IPS DF 6.9 (cell line): Measurements from ENCODE around the gene ARMC6.
A peak's percentile ranks its signal among the peaks of the same experiment; 100 is the strongest.
"Not testable (repeated sequence)": the region's sequence is repeated elsewhere in the genome, so short reads cannot be mapped to it uniquely, and the experiment has no call there.

Experiments used
- DNase-seq: peaks from one replicate; pipeline ENCODE4 v3.0.0-alpha.2; 2013; ENCODE audit warnings: low read depth, low spot score
- H3K27ac ChIP-seq: one replicate; pipeline ENCODE4 v1.5.1; 2013; ENCODE audit warnings: low read length, control low read depth
- H3K27me3 ChIP-seq: 2 replicates; pipeline ENCODE4 v1.6.1; 2013; ENCODE audit warnings: mild to moderate bottlenecking, low read length; ENCODE audit not compliant: control insufficient read depth, insufficient read depth
- H3K36me3 ChIP-seq: 2 replicates; pipeline ENCODE4 v1.6.1; 2013; ENCODE audit warnings: low read length; ENCODE audit not compliant: control insufficient read depth, insufficient read depth
- H3K4me1 ChIP-seq: 2 replicates; pipeline ENCODE4 v1.6.1; 2013; ENCODE audit warnings: low read length; ENCODE audit not compliant: control insufficient read depth, insufficient read depth
- H3K4me3 ChIP-seq: 2 replicates; pipeline ENCODE4 v1.5.1; 2013; ENCODE audit warnings: mild to moderate bottlenecking, low read length
- H3K9me3 ChIP-seq: 2 replicates; pipeline ENCODE4 v1.6.1; 2013; ENCODE audit warnings: low read length, inconsistent platforms; ENCODE audit not compliant: control insufficient read depth, insufficient read depth
- WGBS: extraction: QIAGEN DNeasy Blood & Tissue Kit; methylation state at CpG from one replicate; pipeline ENCODE4 v1.1.7; 2013; ENCODE audit warnings: mixed read lengths, missing lambda C conversion rate; ENCODE audit not compliant: insufficient read length, insufficient coverage; 5-methylcytosine and 5-hydroxymethylcytosine counted together

ARMC6 gene

GRCh38 chr19:19106056-19106551, 72.7 kb downstream of the ARMC6 start:
- Histone ChIP-seq H3K9me3 (no peaks in the 10 kb centered on the region), H3K27me3 (no peaks in the 10 kb centered on the region), H3K4me3 (peak overlapping the region; percentile 9; the same call in 1 of the 2 replicates), H3K27ac (no peak overlapping the region), H3K4me1 (peaks cover 3% of the 10 kb centered on the region; the same call in 1 of the 2 replicates), H3K36me3 (no peaks in the 10 kb centered on the region)
- DNase-seq = no peak
- WGBS = no CpG with 5 or more reads among the region's 25 CpGs

- no CpG with 5 or more reads among the region's 7 CpGs for WGBS
- H3K4me3 ChIP-seq, H3K27ac ChIP-seq, H3K4me1 ChIP-seq, H3K27me3 ChIP-seq, H3K36me3 ChIP-seq, H3K9me3 ChIP-seq, DNase-seq: not testable (repeated sequence)
Measured at GRCh38 chr19:19106938-19107337, 73.5 kb downstream of the ARMC6 start.

- Histone ChIP-seq H3K27ac (no peak overlapping the region), H3K9me3 (no peaks in the 10 kb centered on the region), H3K4me1 (peaks cover 4% of the 10 kb centered on the region; the same call in 1 of the 2 replicates), H3K36me3 (no peaks in the 10 kb centered on the region; the same call in 1 of the 2 replicates), H3K4me3 (no peak overlapping the region), H3K27me3 (no peaks in the 10 kb centered on the region; the same call in 1 of the 2 replicates)
- WGBS = no CpG with 5 or more reads among the region's 11 CpGs
- DNase-seq = no peak
Measured at GRCh38 chr19:19107654-19108053, 74.3 kb downstream of the ARMC6 start.
